ENCODE measurements around the gene CBR1. TPM values are rescaled to one million over a fixed set of nuclear protein-coding genes. Genes with fewer than 3 reads are reported as not detected.

Gene CBR1
- total RNA-seq = 10 to 100 TPM; 29.7 to 80.6 (median 42.0) TPM
- polyA plus RNA-seq = 10 to 100 TPM; 44.0 to 49.3 TPM
- long read RNA-seq, donor 1, transcript CBR1-201 (3 exons, 1,293 nt) = major isoform, 108 of 113 reads
- long read RNA-seq, donor 1, partial matches to known transcripts = 1 of 113 reads
- long read RNA-seq, donor 1, other reads (novel, unspliced or antisense) = 4 of 113 reads
- long read RNA-seq, donor 2, transcript CBR1-201 (3 exons, 1,293 nt) = major isoform, 18 of 24 reads
- long read RNA-seq, donor 2, partial matches to known transcripts = 5 of 24 reads
- long read RNA-seq, donor 2, other reads (novel, unspliced or antisense) = 0 of 24 reads
- long read RNA-seq, donor 3, transcript CBR1-201 (3 exons, 1,293 nt) = major isoform, 64 of 69 reads
- long read RNA-seq, donor 3, partial matches to known transcripts = 1 of 69 reads
- long read RNA-seq, donor 3, other reads (novel, unspliced or antisense) = 3 of 69 reads

- H3K4me1 ChIP-seq (ENCODE audit: insufficient read depth) = peaks cover 14% of the 10 kb centered on the region
- intact Hi-C loops (cut with DNase I) = loop anchor here in 1 of 4 donors (10.0 kb wide), 1 partner anchor 45 kb away; no protein-coding TSS in a partner anchor
- WGBS, 3 donors = 0 to 1% (median 1%) methylated on average over 55 to 71 of the region's 71 CpGs
These were observed at the start of gene CBR1 for GRCh38 chr21:36069713-36070583. Gene CBR1, plus strand, starts transcription at chr21:36070024. Its CDS starts 92 bp downstream, at chr21:36070116.

GRCh38 chr21:36021251-36021837 lies 48.5 kb upstream of the CBR1 start:
- H3K4me3 ChIP-seq = no peak overlapping the region
- TF ChIP-seq POLR2A (IDR thresholded peaks at IDR 0.05) = no peak
- TF ChIP-seq CTCF (IDR thresholded peaks at IDR 0.05) = no peak
- TF ChIP-seq EP300 (IDR thresholded peaks at IDR 0.05) = no peak
- H3K9me3 ChIP-seq = no peaks in the 10 kb centered on the region
- no peaks in the 10 kb centered on the region for H3K36me3 ChIP-seq
- peaks cover 6% of the 10 kb centered on the region for H3K4me1 ChIP-seq (ENCODE audit: insufficient read depth)
- H3K27ac ChIP-seq = no peak overlapping the region
- intact Hi-C loops (cut with DNase I) = loop anchor here in 2 of 4 donors (10.0 kb wide), 2 partner anchors 1277 to 1327 kb away; no protein-coding TSS in a partner anchor
- 91 to 96% (median 94%) methylated on average over 11 of the region's 11 CpGs for WGBS, 3 donors
- no peaks in the 10 kb centered on the region for H3K27me3 ChIP-seq
- no peak for DNase-seq

More at GRCh38 chr21:36069713-36070583, at the start of gene CBR1:
- Histone ChIP-seq H3K27ac (peak within 1 kb of the TSS in 1 of 2 donors; percentile 75), H3K36me3 (no peaks in the 10 kb centered on the region), H3K9me3 (no peaks in the 10 kb centered on the region), H3K4me3 (peak within 1 kb of the TSS; percentile 77), H3K27me3 (no peaks in the 10 kb centered on the region)
- peak; percentile 91 to 96 (median 94) for DNase-seq
- TF ChIP-seq POLR2A (IDR thresholded peaks at IDR 0.05) = peak; percentile 70
- TF ChIP-seq EP300 (IDR thresholded peaks at IDR 0.05) = no peak

GRCh38 chr21:36022427-36023091 lies 47.3 kb upstream of the CBR1 start:
- 29 to 38% (median 36%) methylated on average over 6 of the region's 6 CpGs for WGBS, 3 donors
- Histone ChIP-seq H3K36me3 (no peaks in the 10 kb centered on the region), H3K27me3 (no peaks in the 10 kb centered on the region), H3K4me3 (no peak overlapping the region), H3K27ac (no peak overlapping the region), H3K4me1 (ENCODE audit: insufficient read depth) (peaks cover 6% of the 10 kb centered on the region), H3K9me3 (no peaks in the 10 kb centered on the region)
- no peak for DNase-seq
- TF ChIP-seq EP300 (IDR thresholded peaks at IDR 0.05) = no peak
- TF ChIP-seq POLR2A (IDR thresholded peaks at IDR 0.05) = no peak
- TF ChIP-seq CTCF (IDR thresholded peaks at IDR 0.05) = no peak
- intact Hi-C loops (cut with DNase I) = loop anchor here in 2 of 4 donors (10.0 kb wide), 2 partner anchors 1278 to 1328 kb away; no protein-coding TSS in a partner anchor

GRCh38 chr21:36023092-36023480 lies 46.7 kb upstream of the CBR1 start:
- intact Hi-C loops (cut with DNase I) = loop anchor here in 2 of 4 donors (10.0 kb wide), 2 partner anchors 1278 to 1328 kb away; no protein-coding TSS in a partner anchor
- no peak for DNase-seq
- no peaks in the 10 kb centered on the region for H3K27me3 ChIP-seq
- 8 to 13% (median 13%) methylated on average over 3 of the region's 3 CpGs for WGBS, 3 donors
- no peaks in the 10 kb centered on the region for H3K36me3 ChIP-seq
- H3K4me3 ChIP-seq = no peak overlapping the region
- peaks cover 6% of the 10 kb centered on the region for H3K4me1 ChIP-seq (ENCODE audit: insufficient read depth)
- TF ChIP-seq CTCF (IDR thresholded peaks at IDR 0.05) = no peak
- no peak for TF ChIP-seq POLR2A (IDR thresholded peaks at IDR 0.05)
- no peak for TF ChIP-seq EP300 (IDR thresholded peaks at IDR 0.05)
- H3K27ac ChIP-seq = no peak overlapping the region
- H3K9me3 ChIP-seq = no peaks in the 10 kb centered on the region
